Nephron (organoid): ENCODE data around the gene ZBTB49.

Experiments used
- H3K27ac Mint-ChIP-seq, 3 experiments: 2 replicates each; pipeline ENCODE4 v1.8.0; 2020; ENCODE audit warnings: mixed read lengths in 3 of 3, mild to moderate bottlenecking in 2 of 3, moderate library complexity in 1 of 3
- H3K27me3 Mint-ChIP-seq: 2 replicates; pipeline ENCODE4 v1.8.0; 2021; ENCODE audit warnings: low read depth, mild to moderate bottlenecking, moderate library complexity, mixed read lengths
- H3K36me3 Mint-ChIP-seq: 2 replicates; pipeline ENCODE4 v1.8.0; 2020; ENCODE audit warnings: low read depth, mixed read lengths
- H3K4me1 Mint-ChIP-seq: 2 replicates; pipeline ENCODE4 v1.8.0; 2020; ENCODE audit warnings: mixed read lengths
- H3K4me3 Mint-ChIP-seq, 3 experiments: 2 replicates each; pipeline ENCODE4 v1.8.0; 2020; ENCODE audit warnings: mild to moderate bottlenecking in 3 of 3, mixed read lengths in 3 of 3, moderate library complexity in 2 of 3
- H3K9me3 Mint-ChIP-seq: 2 replicates; pipeline ENCODE4 v1.8.0; 2020; ENCODE audit warnings: mixed read lengths
- CTCF ChIP-seq, 3 experiments: fragments of 200-600 bp; sonication (generic); IDR thresholded peaks; one replicate each; pipeline ENCODE4 v1.5.0; 2021; ENCODE audit warnings: antibody characterized with exemption in 3 of 3; ENCODE audit not compliant: unreplicated experiment in 3 of 3

ZBTB49 gene

DNA sequence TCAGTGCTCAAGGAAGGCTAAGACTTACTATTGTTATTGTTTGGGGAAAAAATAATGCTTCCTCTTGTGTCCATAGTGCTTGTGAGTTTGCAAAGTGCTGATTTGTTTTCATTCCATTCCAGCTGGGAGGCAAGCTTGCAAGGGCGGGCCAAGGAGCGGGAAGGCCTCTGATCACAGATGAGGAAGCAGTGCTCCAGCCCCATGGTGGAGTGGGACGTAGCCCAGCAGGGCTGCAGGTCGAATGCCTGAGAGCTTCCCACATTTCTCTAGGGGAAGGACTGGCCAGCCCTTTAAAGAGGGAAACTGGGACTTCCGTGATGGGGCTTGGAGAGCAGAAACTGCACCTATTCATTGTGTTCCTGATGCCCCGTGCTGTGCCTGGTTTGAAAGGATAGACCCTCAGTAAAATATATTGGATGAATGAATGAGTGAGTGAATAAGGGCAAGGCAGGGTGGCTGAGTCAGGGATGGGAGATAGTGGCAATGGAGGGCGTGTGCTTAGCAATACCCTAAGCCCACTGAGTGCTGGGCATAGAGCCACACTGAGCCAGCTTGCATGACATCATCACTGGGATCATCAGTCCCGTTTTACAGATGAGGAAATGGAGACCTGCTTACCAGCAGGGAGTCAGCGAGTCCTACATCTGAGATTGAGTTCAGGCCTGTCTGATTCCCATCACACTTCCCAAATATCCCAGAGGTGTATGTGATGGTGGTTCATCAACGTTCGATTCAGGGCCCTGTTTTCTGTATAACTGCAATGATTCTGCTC lies 78.9 kb downstream of the ZBTB49 start:
- H3K27me3 Mint-ChIP-seq: peaks cover 57% of the 10 kb centered on the region
- H3K9me3 Mint-ChIP-seq: peaks cover 14% of the 10 kb centered on the region
- H3K27ac Mint-ChIP-seq: no peak overlapping the region
- H3K4me1 Mint-ChIP-seq: no peaks in the 10 kb centered on the region
- no peak for TF ChIP-seq CTCF (IDR thresholded peaks at IDR 0.05; ENCODE audit: unreplicated experiment in 3 of 3)
- H3K4me3 Mint-ChIP-seq: no peak overlapping the region
- no peaks in the 10 kb centered on the region for H3K36me3 Mint-ChIP-seq
